Fibroblast of skin of left quadriceps (primary cell): ENCODE measurements around the gene GNLY.
A peak's percentile ranks its signal among the peaks of the same experiment; 100 is the strongest.

Experiments used
- DNase-seq, 2 experiments: peaks; one replicate each; pipeline ENCODE4 v3.0.0-alpha.2; 2013; ENCODE audit warnings: low read depth in 2 of 2

The GNLY gene

DNA sequence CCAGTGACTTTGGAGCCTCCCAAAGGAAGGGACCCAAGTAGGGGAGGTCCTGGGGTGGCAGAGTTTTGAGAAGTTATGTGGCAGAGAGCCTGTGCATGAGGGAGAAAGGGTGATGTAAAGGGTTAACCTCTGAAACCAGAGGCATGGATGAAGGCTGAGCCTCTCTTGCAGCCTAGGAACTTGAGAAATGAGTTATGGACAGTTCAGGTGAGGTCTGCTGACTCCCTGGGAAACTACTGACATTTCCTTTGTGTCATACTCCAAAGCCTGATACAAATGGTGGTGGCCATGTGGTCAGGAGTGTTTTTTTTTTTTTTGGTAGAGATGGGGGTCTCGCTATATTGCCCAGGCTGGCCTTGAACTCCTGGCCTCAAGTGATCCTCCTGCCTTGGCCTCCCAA lies 12.4 kb upstream of the GNLY start:
- DNase-seq = no peak

DNA sequence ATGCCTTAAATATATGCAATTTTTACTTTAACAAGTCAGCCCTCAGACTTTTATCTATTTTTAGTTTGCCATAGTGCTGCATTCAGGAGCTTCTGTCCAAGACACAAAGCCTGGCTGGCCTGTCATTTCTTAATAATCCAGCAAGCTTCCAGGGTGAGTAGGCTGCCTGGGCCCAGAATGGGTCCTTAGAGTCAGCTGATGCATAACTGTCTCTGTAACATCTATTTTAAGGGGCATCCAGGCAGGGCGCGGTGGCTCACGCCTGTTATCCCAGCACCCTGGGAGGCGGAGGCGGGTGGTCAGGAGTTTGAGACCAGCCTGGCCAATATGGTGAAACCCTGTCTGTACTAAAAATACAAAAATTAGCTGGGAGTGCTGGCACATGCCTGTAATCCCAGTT lies 11.8 kb upstream of the GNLY start:
- no peak for DNase-seq

DNA sequence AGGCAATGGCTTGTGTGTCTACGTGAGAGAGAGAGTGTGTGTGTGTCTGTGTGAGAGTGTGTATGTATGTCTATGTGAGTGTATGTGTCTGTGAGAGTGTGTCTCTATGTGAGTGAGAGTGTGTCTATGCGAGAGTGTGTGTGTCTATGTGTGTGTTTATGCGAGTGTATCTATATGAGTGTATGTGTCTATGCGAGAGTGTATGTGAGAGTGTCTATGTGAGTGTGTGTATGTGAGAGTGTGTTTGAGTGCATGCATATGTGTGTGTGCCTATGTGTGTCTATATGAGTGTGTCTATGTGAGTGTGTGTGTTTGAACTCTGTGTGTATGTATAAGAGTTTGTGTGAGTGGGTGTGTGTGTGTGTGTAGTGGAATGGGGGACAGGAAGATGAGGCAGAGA lies 9.8 kb upstream of the GNLY start:
- DNase-seq = no peak

DNA sequence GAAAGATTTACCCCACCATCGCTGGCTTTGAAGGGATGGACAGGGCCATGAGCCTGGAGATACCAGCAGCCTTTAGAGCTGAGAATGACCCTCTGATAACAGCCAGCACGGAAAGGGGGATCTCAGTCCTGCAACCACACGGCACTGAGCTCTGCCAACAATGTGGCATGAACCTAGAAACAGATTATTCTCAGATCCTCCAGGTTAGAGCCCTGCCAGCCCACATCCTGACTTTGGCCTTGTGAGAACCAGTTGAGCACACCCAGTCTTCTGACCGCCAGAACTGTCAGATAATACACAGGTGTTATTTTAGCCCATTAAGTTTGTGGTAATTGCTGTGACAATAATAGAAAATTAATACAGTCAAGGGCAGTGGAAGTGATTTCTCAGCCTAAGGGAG lies 9.4 kb upstream of the GNLY start:
- DNase-seq = no peak

DNA sequence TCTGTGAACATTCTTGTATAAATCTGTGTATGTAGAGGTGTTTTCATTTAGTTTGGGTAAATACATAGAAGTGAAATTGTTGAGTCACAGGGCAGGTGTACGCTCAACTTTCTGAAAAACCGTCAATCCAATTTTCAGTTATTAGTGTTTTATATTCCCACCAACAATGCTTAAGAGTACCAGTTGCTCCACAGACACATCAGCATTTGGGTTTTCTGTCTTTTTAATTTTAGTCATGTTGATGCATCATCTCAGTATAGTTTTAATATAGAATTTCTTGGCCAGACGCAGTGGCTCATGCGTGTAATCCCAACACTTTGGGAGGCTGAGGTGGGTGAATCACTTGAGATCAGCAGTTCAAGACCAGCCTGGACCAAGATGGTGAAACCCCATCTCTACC lies 3.2 kb upstream of the GNLY start:
- no peak for DNase-seq

DNA sequence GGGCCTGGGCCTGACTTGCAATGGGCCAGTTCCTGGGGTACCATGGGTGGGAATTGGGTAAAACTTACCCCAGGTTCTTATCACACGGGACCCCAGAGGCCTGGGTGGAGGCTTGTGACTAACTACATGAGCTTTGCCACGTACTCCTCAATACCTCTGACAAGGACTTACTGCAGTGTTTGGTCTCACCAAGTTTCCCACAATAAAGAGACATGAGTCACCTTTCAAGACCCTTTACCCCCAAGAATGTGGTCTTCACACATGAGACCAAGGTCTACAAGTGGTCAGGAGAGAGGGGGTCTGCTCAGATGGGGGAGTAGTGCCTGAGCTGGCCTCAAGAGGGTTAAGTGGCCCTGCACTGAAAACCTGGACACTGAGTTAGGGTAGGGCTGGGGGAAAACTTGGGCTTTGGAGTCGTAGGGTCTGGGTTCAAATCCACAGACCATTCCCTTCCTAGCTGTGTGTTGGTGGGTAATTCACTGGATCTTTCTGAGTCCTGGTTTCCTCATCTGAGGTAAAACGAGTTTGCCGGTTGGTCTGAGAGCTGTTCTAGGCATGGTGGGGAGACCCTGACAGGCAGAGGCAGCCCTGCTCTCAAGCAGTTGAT lies 2.0 kb upstream of the GNLY start:
- no peak for DNase-seq

DNA sequence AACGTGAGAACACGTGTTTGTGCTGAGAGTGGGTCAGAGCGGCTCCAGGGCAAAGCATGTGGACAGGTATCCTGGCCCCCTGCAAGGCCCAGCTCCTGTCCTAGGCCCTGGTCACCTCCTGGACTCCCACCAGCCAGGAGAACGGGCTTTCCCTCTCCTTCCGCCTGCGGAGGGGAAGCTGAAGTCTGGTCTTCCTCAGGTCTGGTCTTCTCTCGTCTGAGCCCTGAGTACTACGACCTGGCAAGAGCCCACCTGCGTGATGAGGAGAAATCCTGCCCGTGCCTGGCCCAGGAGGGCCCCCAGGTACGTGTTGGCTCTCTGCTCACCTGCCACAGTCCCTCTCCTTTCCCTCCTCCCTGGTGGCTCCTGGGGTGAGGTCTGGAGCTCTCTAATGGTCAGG lies 963 bp downstream of the GNLY start:
- no peak for DNase-seq

DNA sequence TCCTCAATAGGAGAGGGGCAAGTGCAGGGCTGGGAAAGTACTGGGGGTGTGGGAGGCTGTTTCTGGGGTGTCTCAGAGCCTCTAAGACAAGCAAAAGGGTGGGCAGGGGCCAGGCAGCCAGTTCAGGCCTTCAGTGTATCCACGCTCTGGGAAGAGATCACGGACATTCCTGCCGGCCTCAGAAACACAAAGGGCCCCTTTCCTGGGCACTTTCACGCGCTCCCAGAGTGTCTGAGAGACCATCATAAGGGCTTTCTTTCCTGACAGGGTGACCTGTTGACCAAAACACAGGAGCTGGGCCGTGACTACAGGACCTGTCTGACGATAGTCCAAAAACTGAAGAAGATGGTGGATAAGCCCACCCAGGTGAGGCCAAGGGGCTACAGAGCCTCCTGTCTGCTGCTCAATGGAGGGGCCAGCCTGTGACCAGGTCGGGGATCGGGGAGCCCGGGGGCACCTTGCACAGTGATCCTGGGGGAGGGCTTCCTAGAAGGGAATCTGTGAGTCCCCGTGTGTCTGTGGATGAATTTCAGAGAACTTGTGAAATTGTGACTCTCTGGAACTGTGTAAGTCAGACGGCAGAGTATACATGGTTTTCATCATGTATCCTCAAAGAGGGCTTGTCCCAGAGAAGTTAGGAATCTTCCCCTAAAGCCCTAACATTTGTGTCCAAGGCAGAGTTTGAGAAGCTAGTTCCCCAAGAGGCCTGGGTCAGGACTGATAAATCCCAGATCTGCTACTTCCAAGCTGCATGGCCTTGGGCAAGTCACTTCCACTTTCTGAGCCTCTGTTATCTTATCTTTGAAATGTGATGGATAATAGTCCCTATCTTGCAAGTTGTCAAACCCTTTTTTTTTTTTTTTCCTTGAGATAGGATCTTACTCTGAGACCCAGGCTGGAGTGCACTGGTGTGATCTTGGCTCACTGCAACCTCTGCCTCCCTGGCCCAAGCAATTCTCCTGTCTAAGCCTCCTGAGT lies 1.8 kb downstream of the GNLY start:
- DNase-seq = no peak

DNA sequence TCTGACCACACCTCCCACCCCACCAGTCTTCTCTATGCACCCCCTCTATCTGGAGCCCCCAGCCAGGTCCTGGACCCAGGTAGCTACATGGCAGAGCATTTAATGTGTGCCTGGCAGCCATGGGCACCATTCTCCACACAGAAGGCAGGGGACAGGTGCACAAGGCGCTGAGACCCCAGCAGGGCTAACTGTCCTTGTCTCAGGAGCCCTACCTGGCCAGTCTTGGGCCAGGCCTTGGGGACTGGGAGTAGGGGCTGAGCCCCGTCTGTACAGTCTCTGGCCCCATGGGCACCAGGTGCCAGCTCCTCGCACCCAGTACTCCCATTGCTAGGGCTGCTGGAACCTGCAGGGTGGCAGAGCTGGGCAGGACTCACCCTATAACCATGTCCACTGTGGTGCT lies 2.9 kb downstream of the GNLY start:
- DNase-seq = no peak

DNA sequence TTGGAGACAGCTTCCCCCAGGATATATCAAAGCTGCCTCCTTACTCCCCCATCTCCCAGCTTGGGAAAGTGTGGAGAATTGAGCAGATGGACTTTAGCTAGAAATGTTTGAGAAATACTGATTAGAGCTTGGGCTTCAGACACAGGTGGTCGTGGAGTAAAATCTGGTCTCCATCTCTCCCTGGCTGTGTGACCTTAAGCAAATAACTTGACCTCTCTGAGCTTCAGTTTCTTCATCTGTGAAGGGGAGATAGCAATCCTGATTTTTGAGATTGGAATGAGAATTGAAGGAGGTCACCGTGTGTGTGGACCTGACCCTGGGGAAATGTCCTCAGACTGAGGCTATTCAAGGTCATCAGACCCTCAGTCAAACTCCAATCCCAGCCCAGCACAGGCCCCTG lies 3.6 kb downstream of the GNLY start:
- no peak for DNase-seq

DNA sequence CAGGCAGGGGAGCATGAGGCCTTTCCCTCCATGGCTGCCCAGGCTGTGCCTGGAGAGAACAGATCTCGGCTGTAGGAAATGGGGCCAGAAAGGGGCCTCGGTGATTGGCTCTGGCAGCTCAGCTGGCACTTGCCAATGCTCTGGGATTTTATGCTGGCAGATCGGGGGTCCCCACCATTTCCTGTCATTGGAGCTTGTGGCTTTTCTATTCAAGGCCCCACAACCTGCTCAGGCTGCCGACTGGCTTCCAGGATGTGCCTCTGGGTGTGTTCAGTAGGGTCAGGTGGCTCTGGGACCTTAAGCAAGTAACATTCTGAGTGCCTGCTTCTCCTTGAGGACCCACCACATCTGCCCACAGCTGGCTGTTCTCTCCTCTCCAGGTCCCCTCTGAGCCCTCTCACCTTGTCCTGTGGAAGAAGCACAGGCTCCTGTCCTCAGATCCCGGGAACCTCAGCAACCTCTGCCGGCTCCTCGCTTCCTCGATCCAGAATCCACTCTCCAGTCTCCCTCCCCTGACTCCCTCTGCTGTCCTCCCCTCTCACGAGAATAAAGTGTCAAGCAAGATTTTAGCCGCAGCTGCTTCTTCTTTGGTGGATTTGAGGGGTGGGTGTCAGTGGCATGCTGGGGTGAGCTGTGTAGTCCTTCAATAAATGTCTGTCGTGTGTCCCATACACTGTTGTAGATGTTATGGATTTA lies 4.2 kb downstream of the GNLY start:
- no peak for DNase-seq

DNA sequence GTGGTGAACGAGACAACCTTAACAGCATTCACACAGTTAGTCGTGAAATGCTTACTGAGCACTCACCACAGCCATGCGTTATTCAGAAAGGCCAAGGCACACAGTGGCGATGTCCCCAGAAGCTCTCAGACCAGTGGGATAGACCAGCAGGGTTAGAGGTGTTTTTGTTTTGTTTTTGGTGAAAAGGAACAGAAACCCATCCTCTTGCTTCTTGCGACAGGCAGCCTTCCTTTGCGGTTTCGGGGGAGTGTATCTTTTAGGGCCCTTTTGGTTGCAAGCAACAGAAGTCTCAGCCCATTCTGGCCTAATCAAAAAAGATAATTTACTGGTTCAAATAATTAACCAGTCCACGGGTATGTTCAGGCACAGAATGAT lies 4.7 kb downstream of the GNLY start:
- no peak for DNase-seq

DNA sequence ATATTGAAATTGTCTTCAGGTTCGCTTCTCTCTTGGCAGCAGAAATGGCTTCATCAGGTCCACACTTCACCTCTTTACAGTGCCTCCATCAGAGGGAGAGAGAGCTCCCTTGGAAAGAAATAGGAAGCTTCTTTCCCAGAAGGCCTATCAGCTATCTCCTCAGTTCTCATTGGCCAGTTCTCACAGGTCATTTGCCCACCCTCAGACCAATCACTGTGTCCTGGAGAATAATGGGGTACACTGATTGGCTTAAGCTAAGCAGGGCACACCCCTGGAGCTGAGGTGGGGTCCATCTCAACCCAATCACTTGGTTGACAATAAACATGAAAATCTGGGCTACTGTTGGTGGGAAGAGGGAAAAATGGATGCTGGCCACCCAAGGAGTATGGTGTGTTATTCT lies 5.2 kb downstream of the GNLY start:
- no peak for DNase-seq

DNA sequence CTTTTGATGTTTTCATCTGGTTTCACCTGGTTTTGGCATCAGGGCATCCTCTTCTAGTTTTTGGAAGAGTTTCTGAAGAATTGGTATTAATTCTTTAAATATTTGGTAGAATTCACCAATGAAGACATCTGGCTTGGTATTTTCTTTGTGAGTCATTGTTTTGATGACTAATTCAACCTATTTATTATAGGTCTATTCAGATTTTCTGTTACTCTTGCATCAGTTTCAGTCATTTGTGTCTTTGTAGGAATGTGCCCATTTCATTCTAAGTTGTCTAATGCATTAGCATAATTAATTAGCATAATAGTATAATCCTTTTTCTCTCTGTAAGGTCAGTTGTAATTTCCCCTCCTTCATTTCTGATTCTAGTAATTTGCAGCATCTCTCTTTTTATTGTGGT lies 8.0 kb downstream of the GNLY start:
- peak; percentile 61 to 65 for DNase-seq

DNA sequence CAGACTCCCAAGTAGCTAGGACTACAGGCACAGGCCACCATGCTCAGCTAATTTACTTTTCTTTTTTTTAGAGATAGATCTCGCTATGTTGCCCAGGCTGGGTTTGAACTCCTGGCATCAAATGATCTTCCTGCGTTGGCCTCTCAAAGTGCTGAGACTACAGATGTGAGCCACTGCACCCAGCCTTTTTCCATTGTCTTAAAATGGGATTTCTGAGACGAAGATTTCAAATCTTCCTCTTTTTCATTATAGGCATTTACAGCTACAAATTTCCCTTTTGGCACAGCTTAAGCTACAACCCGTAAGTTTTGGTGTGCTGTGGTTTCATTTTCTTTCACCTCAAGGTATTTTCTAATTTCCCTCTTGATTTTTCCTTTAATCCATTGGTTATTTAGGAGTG lies 8.6 kb downstream of the GNLY start:
- no peak for DNase-seq

DNA sequence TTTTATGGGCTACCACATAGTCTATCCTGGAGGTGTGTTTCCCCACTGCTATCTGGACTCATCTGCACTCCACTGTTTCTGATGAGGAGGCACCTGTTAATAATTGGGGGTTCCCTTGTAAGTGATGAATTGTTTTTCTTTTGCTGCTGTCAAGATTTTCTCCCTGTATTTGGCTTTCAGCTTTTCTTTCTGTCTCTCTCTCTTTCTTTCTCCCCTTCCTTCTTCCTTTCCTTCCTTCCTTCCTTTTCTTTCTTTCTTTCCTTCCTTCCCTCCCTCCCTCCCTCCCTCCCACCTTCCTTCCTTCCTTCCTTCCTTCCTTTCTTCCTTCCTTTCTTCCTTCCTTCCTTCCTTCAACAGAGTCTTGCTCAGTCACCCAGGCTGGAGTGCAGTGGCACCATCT lies 9.2 kb downstream of the GNLY start:
- DNase-seq = no peak

DNA sequence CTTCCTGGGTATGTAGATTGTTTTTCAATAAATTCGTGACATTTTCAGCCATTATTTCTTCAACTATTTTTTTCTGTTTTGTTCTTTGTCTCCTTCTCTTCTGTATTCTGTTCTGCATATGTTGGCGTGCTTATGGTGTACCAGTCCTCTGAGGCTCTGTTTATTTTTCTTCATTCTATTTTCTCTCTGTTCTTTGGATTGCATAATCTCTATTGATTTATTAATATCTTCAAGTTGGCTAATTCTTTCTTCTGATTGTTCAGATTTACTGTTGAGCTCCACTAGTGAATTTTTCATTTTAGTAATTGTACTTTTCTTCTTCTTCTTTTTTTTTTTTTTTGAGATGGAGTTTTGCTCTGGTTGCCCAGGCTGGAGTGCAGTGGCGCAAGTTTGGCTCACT lies 9.9 kb downstream of the GNLY start:
- DNase-seq = no peak

DNA sequence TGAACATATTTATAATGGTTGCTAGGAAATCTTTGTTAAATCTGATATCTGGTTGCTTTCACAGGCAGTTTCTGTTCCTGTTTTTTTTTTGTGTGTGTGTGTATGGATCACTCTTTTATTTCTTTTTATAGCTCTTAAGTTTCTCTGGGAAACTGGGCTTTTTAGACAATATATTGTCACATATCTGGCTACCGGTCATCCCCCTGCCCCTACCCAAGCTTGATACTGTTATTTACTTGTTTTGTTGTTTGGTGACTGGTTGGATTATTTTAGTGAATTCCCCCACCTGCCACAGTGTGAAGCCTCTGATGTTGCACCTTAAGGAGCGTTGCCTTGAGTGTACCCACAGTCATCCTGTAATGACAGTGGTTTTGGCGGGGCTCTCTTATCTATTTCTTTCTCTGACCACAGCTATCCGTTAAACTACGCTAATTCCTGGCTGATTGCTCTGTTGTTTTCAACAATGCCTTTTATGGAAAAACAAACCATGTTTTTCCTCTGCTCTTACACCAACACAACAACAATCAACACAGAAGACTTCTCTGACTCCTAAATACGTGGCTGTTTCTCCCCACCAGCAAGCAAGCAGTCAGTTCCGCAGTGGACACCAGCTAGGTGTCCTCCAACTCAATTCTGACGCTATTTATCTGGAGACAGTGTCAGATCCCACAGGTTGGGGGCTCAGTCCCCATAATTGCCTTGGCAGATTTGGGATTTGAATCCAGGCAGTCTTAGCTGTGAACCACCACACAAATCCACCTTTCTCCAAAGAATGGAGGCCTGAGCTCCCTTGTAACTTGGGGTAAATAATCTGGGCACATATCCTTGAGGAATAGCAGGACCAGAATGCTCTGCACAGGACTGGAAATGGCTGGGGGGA lies 10.9 kb downstream of the GNLY start:
- DNase-seq = no peak

DNA sequence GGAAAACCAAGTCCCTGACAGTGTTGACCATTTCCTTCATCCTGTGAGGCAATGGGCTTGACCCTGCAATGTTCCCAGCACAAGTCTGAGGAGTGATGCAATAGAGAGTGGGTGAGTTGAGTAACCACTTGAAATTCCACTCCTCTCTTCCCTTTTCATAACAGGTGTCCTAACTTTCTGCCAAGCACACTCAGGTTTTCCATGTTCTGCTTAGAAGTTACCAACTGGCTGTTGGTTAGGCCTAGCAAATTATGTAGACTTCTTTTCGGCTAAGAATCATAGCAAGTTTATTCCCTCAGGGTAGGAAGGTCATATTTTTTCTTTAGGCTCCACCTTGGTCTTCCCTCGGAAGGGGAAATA lies 11.5 kb downstream of the GNLY start:
- DNase-seq = peak; percentile 38 to 58

DNA sequence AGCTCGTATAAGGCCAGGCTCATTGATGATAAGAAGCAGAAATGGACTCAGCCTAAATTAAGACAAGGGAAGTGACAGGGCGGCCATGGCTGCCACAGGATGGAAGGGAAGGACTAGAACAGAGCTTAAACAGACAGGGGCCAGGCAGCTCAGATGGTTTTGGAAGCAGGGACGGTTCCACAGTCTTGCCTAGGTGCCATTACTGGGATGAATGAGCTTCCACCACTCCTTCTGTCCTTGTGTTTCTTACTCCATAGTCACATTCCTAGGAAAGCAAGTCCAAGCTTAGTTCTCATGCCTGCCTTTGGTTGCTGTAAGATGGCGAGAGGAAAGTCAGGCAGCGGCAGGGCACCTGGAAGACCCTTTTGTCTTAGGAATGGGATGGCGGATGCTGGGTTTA lies 11.9 kb downstream of the GNLY start:
- no peak for DNase-seq

DNA sequence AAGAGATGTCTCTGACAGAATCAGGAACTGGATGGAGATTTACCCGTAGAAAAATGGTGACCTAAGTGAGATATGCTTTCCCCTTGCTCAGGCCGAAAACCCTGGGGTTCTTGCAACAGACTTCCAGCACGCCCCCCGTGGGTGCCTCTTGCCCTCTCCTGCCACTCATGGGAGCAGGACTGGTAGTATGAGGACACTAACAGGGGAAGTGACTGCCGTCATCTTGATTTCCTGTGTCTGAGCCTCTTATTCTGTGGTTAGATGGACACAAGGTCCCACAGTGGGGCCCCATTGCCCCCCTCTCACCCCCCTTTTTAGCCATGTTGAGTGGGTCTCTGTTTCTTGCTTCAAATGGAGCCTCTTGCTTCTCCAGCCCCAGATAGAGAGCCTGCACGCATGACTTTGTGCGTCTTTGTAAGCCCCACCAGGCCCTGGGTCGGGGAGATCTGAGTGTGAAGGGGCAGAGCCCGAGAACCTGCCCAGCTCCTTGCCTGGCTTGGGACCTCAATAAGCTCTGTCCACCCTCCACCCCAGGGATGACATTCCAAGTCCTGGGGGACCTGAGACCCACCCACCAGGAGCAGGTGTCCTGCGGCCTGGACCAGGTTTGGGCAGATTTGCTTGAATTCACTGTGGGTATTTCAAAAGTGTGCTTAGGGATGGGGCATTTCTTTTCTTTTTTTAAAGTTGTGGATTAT lies 12.6 kb downstream of the GNLY start:
- DNase-seq = no peak
